Osteocyte (in vitro differentiated cells): ENCODE results near the gene IL10RB. TPM values are rescaled to one million over a fixed set of nuclear protein-coding genes. Genes with fewer than 3 reads are reported as not detected.
"Not testable (repeated sequence)": the region's sequence is repeated elsewhere in the genome, so short reads cannot be mapped to it uniquely, and the experiment has no call there.

Experiments used
- DNase-seq: peaks from one replicate; pipeline ENCODE4 v3.0.0; 2021; ENCODE audit warnings: mixed read lengths; ENCODE audit not compliant: unreplicated experiment; ENCODE audit errors: extremely low spot score
- H3K27ac Mint-ChIP-seq: one replicate; pipeline ENCODE4 v1.8.0; 2021; ENCODE audit warnings: mild to moderate bottlenecking, mixed read lengths; ENCODE audit not compliant: unreplicated experiment
- H3K27me3 Mint-ChIP-seq: one replicate; pipeline ENCODE4 v1.8.0; 2021; ENCODE audit warnings: mixed read lengths; ENCODE audit not compliant: unreplicated experiment
- H3K36me3 Mint-ChIP-seq: one replicate; pipeline ENCODE4 v1.8.0; 2021; ENCODE audit warnings: mixed read lengths; ENCODE audit not compliant: unreplicated experiment
- H3K4me1 Mint-ChIP-seq: one replicate; pipeline ENCODE4 v1.8.0; 2021; ENCODE audit warnings: mixed read lengths; ENCODE audit not compliant: unreplicated experiment
- H3K4me3 Mint-ChIP-seq: one replicate; pipeline ENCODE4 v1.8.0; 2021; ENCODE audit warnings: mild to moderate bottlenecking, moderate library complexity, mixed read lengths; ENCODE audit not compliant: unreplicated experiment
- H3K9me3 Mint-ChIP-seq: one replicate; pipeline ENCODE4 v1.8.0; 2021; ENCODE audit warnings: mixed read lengths; ENCODE audit not compliant: unreplicated experiment
- CTCF ChIP-seq: fragments of 200-600 bp; sonication (generic); IDR thresholded peaks from 2 replicates; pipeline ENCODE4 v1.5.0; 2021; ENCODE audit warnings: antibody characterized with exemption, mild to moderate bottlenecking, moderate library complexity
- total RNA-seq: library from RNA; stranded (reverse); gene quantifications from 2 replicates; pipeline ENCODE4 v1.2.1, GENCODE V29; 2021

The IL10RB gene
- total RNA-seq, 1 donor from 2014 or later: 21.1 TPM

GRCh38 chr21:33315946-33316710 lies 50.0 kb downstream of the IL10RB start:
- Mint-ChIP-seq H3K4me1 (peaks cover 2% of the 10 kb centered on the region), H3K9me3 (peaks cover 7% of the 10 kb centered on the region), H3K4me3 (no peak overlapping the region), H3K27me3 (peaks cover 58% of the 10 kb centered on the region), H3K27ac (no peak overlapping the region), H3K36me3 (peaks cover 5% of the 10 kb centered on the region)
- no peak for TF ChIP-seq CTCF
- DNase-seq: no peak

GRCh38 chr21:33317145-33317544 lies 51.0 kb downstream of the IL10RB start:
- Mint-ChIP-seq H3K9me3 (peaks cover 7% of the 10 kb centered on the region), H3K36me3 (peaks cover 3% of the 10 kb centered on the region), H3K4me1 (peaks cover 2% of the 10 kb centered on the region), H3K4me3 (no peak overlapping the region), H3K27me3 (peaks cover 51% of the 10 kb centered on the region), H3K27ac (no peak overlapping the region)
- no peak for TF ChIP-seq CTCF
- DNase-seq: no peak

GRCh38 chr21:33317786-33318486 lies 51.8 kb downstream of the IL10RB start:
- no peak for DNase-seq
- H3K27me3 Mint-ChIP-seq: peaks cover 47% of the 10 kb centered on the region
- H3K36me3 Mint-ChIP-seq: no peaks in the 10 kb centered on the region
- H3K4me1 Mint-ChIP-seq: peaks cover 2% of the 10 kb centered on the region
- H3K9me3 Mint-ChIP-seq: peaks cover 7% of the 10 kb centered on the region
- no peak overlapping the region for H3K27ac Mint-ChIP-seq
- H3K4me3 Mint-ChIP-seq: no peak overlapping the region
- TF ChIP-seq CTCF: no peak

GRCh38 chr21:33321005-33321404 lies 54.8 kb downstream of the IL10RB start:
- not testable (repeated sequence) for H3K36me3 Mint-ChIP-seq, H3K4me1 Mint-ChIP-seq, H3K9me3 Mint-ChIP-seq, H3K27ac Mint-ChIP-seq, H3K4me3 Mint-ChIP-seq, DNase-seq
- peaks cover 25% of the 10 kb centered on the region for H3K27me3 Mint-ChIP-seq

GRCh38 chr21:33323610-33324009 lies 57.4 kb downstream of the IL10RB start:
- H3K4me3 Mint-ChIP-seq, H3K36me3 Mint-ChIP-seq, H3K27ac Mint-ChIP-seq, DNase-seq, H3K27me3 Mint-ChIP-seq, H3K9me3 Mint-ChIP-seq: not testable (repeated sequence)
- H3K4me1 Mint-ChIP-seq: peaks cover 19% of the 10 kb centered on the region
